ENCODE results near the gene PDGFD. TPM values are rescaled to one million over a fixed set of nuclear protein-coding genes. Genes with fewer than 3 reads are reported as not detected.
A peak's percentile ranks its signal among the peaks of the same experiment; 100 is the strongest.

The PDGFD gene
- total and polyA plus RNA-seq, 2 experiments from 2014 or later: 1.9 to 4.5 TPM

GRCh38 chr11:104120493-104121137 is 43.3 kb downstream of the PDGFD start:
- peaks cover 14% of the 10 kb centered on the region for H3K4me1 Mint-ChIP-seq
- Histone ChIP-seq H3K36me3 (ENCODE audit: insufficient read depth) (no peaks in the 10 kb centered on the region), H3K27me3 (ENCODE audit: insufficient read depth) (no peaks in the 10 kb centered on the region), H3K4me1 (ENCODE audit: insufficient read depth) (peaks cover 18% of the 10 kb centered on the region), H3K4me2 (no peak overlapping the region), H3K9me2 (ENCODE audit: insufficient read depth) (no peaks in the 10 kb centered on the region), H2AFZ (no peak overlapping the region), H3K79me2 (replicated peaks; ENCODE audit: insufficient read depth) (no peaks in the 10 kb centered on the region), H3F3A (replicated peaks; ENCODE audit: low read depth) (no peaks in the 10 kb centered on the region), H4K20me1 (replicated peaks; ENCODE audit: insufficient read depth) (no peaks in the 10 kb centered on the region), H3K4me3 (no peak overlapping the region), H3K27ac (ENCODE audit: low read depth) (no peak overlapping the region)
- DNase-seq (ENCODE audit: low spot score): no peak
- H3K27ac Mint-ChIP-seq: 0 out of 2 replicates have a peak overlapping the region, but pooled peaks have one; percentile 37
- peaks cover 3% of the 10 kb centered on the region for H3K27me3 Mint-ChIP-seq (ENCODE audit: insufficient read depth, low read depth, poor library complexity)
- peaks cover 5% of the 10 kb centered on the region; the same call in 1 of the 3 replicates for H3K36me3 Mint-ChIP-seq (ENCODE audit: low read depth)
- no peak overlapping the region for H3K4me3 Mint-ChIP-seq
- no peak for ATAC-seq
- H3K9me3 Mint-ChIP-seq: peaks cover 22% of the 10 kb centered on the region
- TF ChIP-seq STAT1 (IDR thresholded peaks at IDR 0.05; ENCODE audit: unreplicated experiment) (no peak), ZNF462 (CRISPR knock-in tag; IDR thresholded peaks at IDR 0.05) (no peak), ETS1 (IDR thresholded peaks at IDR 0.05) (no peak), EZH2 (IDR thresholded peaks at IDR 0.05; ENCODE audit: low read depth, unreplicated experiment) (no peak), CTCF (conservative IDR thresholded peaks at IDR 0.05; ENCODE audit: low read depth in 2 of 2) (no peak), ZNF114 (CRISPR knock-in tag; IDR thresholded peaks at IDR 0.05) (no peak), REST (IDR thresholded peaks at IDR 0.05; ENCODE audit: unreplicated experiment) (no peak)
